MM.1S (cell line): Measurements from ENCODE around the gene CNBP.
"Not testable (repeated sequence)": the region's sequence is repeated elsewhere in the genome, so short reads cannot be mapped to it uniquely, and the experiment has no call there.

Experiments
- DNase-seq: peaks from one replicate; pipeline ENCODE4 v3.0.0-alpha.2; 2015
- H2AFZ ChIP-seq: fragments of 300-600 bp; sonication (generic); 2 replicates; pipeline ENCODE4 v1.6.0; 2016; ENCODE audit warnings: antibody characterized with exemption, low read length
- H3F3A ChIP-seq: fragments of 300-600 bp; sonication (generic); 2 replicates; pipeline ENCODE4 v1.6.1; 2016; ENCODE audit warnings: mild to moderate bottlenecking, antibody characterized with exemption, low read length, moderate library complexity, mixed read lengths; ENCODE audit not compliant: insufficient read depth
- H3K27ac ChIP-seq: fragments of 300-600 bp; sonication (generic); 2 replicates; pipeline ENCODE4 v1.5.1; 2016; ENCODE audit warnings: mild to moderate bottlenecking, low read length
- H3K27me3 ChIP-seq: fragments of 300-600 bp; sonication (generic); replicated peaks from 2 replicates; pipeline ENCODE4 v1.6.0; 2016; ENCODE audit warnings: low read length; ENCODE audit not compliant: insufficient read depth
- H3K36me3 ChIP-seq: fragments of 300-600 bp; sonication (generic); replicated peaks from 2 replicates; pipeline ENCODE4 v1.6.1; 2016; ENCODE audit warnings: mild to moderate bottlenecking, low read length, mixed read lengths; ENCODE audit not compliant: insufficient read depth
- H3K4me1 ChIP-seq: fragments of 300-600 bp; sonication (generic); 2 replicates; pipeline ENCODE4 v1.6.1; 2016; ENCODE audit warnings: low read length, mixed read lengths
- H3K4me2 ChIP-seq: fragments of 300-600 bp; sonication (generic); 2 replicates; pipeline ENCODE4 v1.6.0; 2016; ENCODE audit warnings: low read depth, low read length
- H3K4me3 ChIP-seq: fragments of 300-600 bp; sonication (generic); 2 replicates; pipeline ENCODE4 v1.5.1; 2016; ENCODE audit warnings: low read length, mixed read lengths
- H3K79me2 ChIP-seq: fragments of 300-600 bp; sonication (generic); 2 replicates; pipeline ENCODE4 v1.6.1; 2016; ENCODE audit warnings: mixed run types, low read length, mixed read lengths
- H3K9ac ChIP-seq: fragments of 300-600 bp; sonication (generic); 2 replicates; pipeline ENCODE4 v1.6.1; 2016; ENCODE audit warnings: low read length, mixed read lengths
- H3K9me2 ChIP-seq: fragments of 300-600 bp; sonication (generic); replicated peaks from 2 replicates; pipeline ENCODE4 v1.6.1; 2016; ENCODE audit warnings: mild to moderate bottlenecking, low read length, mixed read lengths; ENCODE audit not compliant: insufficient read depth
- H3K9me3 ChIP-seq: fragments of 300-600 bp; sonication (generic); replicated peaks from 2 replicates; pipeline ENCODE4 v1.6.1; 2016; ENCODE audit warnings: mild to moderate bottlenecking, low read length, mixed read lengths; ENCODE audit not compliant: insufficient read depth
- H4K20me1 ChIP-seq: fragments of 300-600 bp; sonication (generic); 2 replicates; pipeline ENCODE4 v1.6.1; 2016; ENCODE audit warnings: mild to moderate bottlenecking, low read length, moderate library complexity, mixed read lengths; ENCODE audit not compliant: insufficient read depth
- EZH2 ChIP-seq: fragments of 300-600 bp; sonication (generic); optimal IDR thresholded peaks from 2 replicates; pipeline ENCODE3; 2017; ENCODE audit warnings: low read depth, mild to moderate bottlenecking, antibody characterized with exemption, low read length, mixed read lengths
- EZH2phosphoT487 ChIP-seq: fragments of 300-600 bp; sonication (generic); IDR thresholded peaks from 2 replicates; pipeline ENCODE4 v1.6.1; 2018; ENCODE audit warnings: antibody characterized with exemption, low read length
- TF ChIP-seq, protein P1 (sequence below): fragments of 300-600 bp; sonication (generic); IDR thresholded peaks from 2 replicates; pipeline ENCODE4 v1.5.1; 2016; ENCODE audit warnings: antibody characterized with exemption, low read length, mixed read lengths

Gene CNBP

DNA sequence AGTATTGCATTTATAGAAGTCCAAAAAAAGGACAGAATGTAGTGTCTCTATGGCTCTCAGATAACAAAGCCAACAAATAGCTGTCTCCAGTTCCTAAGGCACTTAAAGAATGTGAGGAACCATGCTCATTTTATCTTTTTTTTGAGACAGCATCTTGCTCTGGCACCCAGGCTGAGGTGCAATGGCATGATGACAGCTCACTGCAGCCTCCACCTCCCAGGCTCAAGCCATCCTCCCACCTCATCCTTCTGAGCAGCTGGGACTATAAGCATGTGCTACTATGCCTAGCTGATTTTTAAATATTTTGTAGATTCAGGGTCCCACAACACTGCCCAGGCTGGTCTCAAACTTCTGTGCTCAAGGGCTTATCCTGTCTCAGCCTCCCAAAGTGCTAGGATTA, 38.9 kb downstream of the CNBP start:
- no peak for DNase-seq
- no peak overlapping the region for H2AFZ ChIP-seq
- no peaks in the 10 kb centered on the region for H3K79me2 ChIP-seq
- H3F3A ChIP-seq, result no peaks in the 10 kb centered on the region
- H3K4me2 ChIP-seq, result no peak overlapping the region
- H3K4me3 ChIP-seq, result no peak overlapping the region
- H3K9me2 ChIP-seq, result no peaks in the 10 kb centered on the region
- no peaks in the 10 kb centered on the region for H3K4me1 ChIP-seq
- H3K36me3 ChIP-seq, result no peaks in the 10 kb centered on the region
- no peaks in the 10 kb centered on the region for H3K27me3 ChIP-seq
- no peaks in the 10 kb centered on the region for H3K9me3 ChIP-seq
- no peaks in the 10 kb centered on the region for H4K20me1 ChIP-seq
- H3K27ac ChIP-seq, result no peak overlapping the region
- TF ChIP-seq, protein P1, sequence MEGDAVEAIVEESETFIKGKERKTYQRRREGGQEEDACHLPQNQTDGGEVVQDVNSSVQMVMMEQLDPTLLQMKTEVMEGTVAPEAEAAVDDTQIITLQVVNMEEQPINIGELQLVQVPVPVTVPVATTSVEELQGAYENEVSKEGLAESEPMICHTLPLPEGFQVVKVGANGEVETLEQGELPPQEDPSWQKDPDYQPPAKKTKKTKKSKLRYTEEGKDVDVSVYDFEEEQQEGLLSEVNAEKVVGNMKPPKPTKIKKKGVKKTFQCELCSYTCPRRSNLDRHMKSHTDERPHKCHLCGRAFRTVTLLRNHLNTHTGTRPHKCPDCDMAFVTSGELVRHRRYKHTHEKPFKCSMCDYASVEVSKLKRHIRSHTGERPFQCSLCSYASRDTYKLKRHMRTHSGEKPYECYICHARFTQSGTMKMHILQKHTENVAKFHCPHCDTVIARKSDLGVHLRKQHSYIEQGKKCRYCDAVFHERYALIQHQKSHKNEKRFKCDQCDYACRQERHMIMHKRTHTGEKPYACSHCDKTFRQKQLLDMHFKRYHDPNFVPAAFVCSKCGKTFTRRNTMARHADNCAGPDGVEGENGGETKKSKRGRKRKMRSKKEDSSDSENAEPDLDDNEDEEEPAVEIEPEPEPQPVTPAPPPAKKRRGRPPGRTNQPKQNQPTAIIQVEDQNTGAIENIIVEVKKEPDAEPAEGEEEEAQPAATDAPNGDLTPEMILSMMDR, result no peak
- TF ChIP-seq EZH2phosphoT487, result no peak
- TF ChIP-seq EZH2, result no peak
- no peak overlapping the region for H3K9ac ChIP-seq

GRCh38 chr3:129141011-129141410, 42.7 kb downstream of the CNBP start:
- H3K36me3 ChIP-seq, DNase-seq, H3K27ac ChIP-seq, H3K4me2 ChIP-seq, H3K79me2 ChIP-seq, H3K4me1 ChIP-seq, H4K20me1 ChIP-seq, H3K9ac ChIP-seq, H3K4me3 ChIP-seq, H3K27me3 ChIP-seq, H3F3A ChIP-seq, H3K9me2 ChIP-seq, H3K9me3 ChIP-seq, H2AFZ ChIP-seq: not testable (repeated sequence)

DNA sequence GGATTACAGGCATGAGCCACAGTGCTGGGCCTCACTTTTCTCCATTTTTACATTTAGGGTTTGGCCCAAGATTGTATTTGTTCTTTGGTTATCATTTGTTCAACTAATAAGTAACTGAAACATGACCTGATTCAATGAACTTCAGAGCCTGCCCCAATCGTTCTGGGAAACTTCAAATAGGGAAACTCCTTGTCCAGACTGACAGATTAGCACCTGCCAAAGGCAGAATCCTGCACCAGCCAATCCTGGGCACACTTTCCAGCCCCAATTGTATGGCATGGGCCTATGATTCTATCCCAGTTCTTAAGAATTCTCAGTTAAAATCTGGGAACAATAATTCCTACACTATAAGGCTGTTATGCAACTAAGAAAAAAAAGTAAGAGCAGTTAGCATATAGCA, 43.8 kb downstream of the CNBP start:
- Histone ChIP-seq H3K4me3 (no peak overlapping the region), H3K9me3 (no peaks in the 10 kb centered on the region), H4K20me1 (no peaks in the 10 kb centered on the region), H3K4me2 (no peak overlapping the region), H3K27ac (no peak overlapping the region), H3K9ac (no peak overlapping the region), H3K27me3 (no peaks in the 10 kb centered on the region), H2AFZ (no peak overlapping the region), H3K79me2 (no peaks in the 10 kb centered on the region), H3K36me3 (no peaks in the 10 kb centered on the region; the same call in 1 of the 2 replicates), H3K9me2 (no peaks in the 10 kb centered on the region), H3F3A (no peaks in the 10 kb centered on the region), H3K4me1 (no peaks in the 10 kb centered on the region)
- DNase-seq, result no peak
- TF ChIP-seq EZH2phosphoT487 (no peak), EZH2 (no peak)
- TF ChIP-seq, protein P1, result no peak

GRCh38 chr3:129136275-129136674, 47.4 kb downstream of the CNBP start:
- H3K4me1 ChIP-seq, H3K79me2 ChIP-seq, H4K20me1 ChIP-seq, H3K9me2 ChIP-seq, H3K9me3 ChIP-seq, H3K9ac ChIP-seq, H3K4me3 ChIP-seq, H3K27ac ChIP-seq, H3K27me3 ChIP-seq, H3K4me2 ChIP-seq, DNase-seq, H2AFZ ChIP-seq, H3K36me3 ChIP-seq, H3F3A ChIP-seq: not testable (repeated sequence)
